ENCODE results near the gene LIN28B. TPM values are rescaled to one million over a fixed set of nuclear protein-coding genes. Genes with fewer than 3 reads are reported as not detected.
"Not testable (repeated sequence)": the region's sequence is repeated elsewhere in the genome, so short reads cannot be mapped to it uniquely, and the experiment has no call there.

LIN28B gene
- polyA plus RNA-seq, 3 donors: not detected

DNA sequence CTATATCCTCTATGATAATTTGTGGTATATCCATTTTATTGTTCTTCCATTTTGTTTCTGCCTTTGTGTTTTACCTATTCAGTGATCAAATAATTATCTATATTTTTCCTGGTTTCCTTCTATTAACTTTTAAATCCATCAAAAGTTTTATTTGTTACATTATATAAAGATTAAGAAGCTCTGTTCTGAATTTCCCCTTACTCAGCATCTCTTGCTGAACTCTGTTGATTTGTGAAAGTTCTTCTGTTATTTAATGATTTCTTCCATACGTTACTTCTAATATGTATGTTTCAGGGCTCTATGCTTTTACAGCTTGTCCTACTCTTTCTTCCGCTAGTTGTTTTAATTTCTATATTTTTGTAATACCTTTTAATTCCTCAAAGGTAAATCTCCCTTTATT lies 87.1 kb downstream of the LIN28B start:
- H3K27ac ChIP-seq (ENCODE audit: low read depth, low read length): no peak overlapping the region
- WGBS, 3 donors: 90 to 95% (median 92%) methylated on average over 2 of the region's 2 CpGs

DNA sequence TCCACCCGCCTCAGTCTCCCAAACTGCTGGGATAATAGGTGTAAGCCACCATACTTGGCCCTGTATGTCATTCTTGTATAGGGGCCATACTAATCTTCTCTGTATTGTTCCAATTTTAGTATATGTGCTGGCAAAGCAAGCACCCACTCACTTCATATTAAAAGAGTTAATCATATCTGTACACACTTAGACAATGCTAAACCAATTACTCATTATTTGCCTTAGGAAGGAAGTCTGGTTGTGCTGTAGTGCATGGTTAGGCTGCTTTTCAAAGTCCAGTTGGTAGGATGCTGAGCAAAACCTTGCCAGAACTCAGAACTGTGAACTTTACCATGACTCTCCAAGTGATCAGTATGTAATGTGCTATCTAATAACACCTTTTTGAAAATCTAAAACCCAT lies 88.6 kb downstream of the LIN28B start:
- H3K27ac ChIP-seq (ENCODE audit: low read depth, low read length): no peak overlapping the region
- 94 to 97% (median 95%) methylated on average over 1 of the region's 1 CpG for WGBS, 3 donors

DNA sequence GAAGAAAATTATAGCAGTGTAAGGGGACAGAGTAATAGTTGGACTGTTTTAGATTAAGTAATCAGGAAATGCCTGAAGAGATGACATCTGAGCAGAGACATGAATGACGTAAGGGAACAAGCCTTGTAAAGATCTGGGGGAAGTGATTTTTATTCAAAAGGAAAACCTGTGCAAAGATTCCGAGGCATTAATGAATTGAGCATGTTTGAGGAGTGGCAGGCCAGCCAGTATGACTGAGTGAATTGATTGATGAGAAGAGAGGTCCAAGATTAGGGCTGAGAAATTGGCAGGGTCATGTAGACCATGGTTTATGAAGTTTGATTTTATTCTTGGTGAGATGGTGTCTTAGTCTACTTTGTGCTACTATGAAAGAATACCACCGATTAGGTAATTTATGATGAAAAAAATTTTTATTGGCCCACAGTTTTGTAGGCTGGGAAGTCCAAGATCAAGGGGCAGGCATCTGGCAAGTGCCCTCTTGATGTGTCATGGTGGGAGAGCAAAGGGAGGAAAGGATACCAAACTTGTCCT lies 95.1 kb downstream of the LIN28B start:
- H3K27ac ChIP-seq (ENCODE audit: low read depth, low read length): no peak overlapping the region
- 63 to 69% (median 63%) methylated on average over 3 of the region's 3 CpGs for WGBS, 3 donors

DNA sequence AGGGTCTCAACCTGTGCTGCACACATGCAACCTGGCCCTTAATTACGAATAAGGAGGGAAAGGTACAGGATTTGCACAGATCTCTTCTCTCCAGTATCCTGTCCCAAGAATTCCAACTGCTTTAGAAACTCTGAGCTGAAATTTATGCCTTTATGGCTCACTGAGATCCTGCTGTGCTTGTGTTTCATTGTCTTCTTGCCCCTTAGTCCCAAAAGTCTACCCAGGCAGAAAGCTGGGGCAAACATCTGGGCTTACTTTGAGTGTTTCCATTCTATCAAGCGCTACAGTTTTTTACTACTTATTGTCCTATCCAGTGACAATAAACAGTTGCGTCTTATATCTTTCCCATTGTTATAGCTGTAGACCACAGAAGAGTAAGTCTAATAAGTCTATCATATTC lies 99.7 kb downstream of the LIN28B start:
- 85 to 92% (median 87%) methylated on average over 3 of the region's 3 CpGs for WGBS, 3 donors
- no peak overlapping the region for H3K27ac ChIP-seq (ENCODE audit: low read depth, low read length)

DNA sequence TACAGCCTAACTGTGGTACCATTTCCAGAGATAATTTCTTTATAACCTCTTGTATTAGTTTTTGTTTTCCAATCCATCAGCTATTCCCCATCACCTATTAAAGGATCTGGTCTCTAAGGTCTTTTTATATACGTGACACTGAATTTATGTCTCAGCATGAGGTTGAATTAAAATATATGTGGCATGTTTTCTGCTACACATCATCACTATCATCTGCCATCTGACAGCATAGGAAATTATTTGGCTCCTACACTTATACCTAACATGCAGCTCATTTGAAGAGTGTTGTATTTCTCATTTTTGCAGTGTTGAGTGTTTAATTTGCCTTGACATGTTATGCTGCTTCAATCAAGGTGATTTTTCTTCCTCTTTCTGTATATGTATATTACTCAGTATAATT lies 100.3 kb downstream of the LIN28B start:
- WGBS, 3 donors: 82 to 88% (median 84%) methylated on average over 1 of the region's 1 CpG
- H3K27ac ChIP-seq (ENCODE audit: low read depth, low read length): no peak overlapping the region

DNA sequence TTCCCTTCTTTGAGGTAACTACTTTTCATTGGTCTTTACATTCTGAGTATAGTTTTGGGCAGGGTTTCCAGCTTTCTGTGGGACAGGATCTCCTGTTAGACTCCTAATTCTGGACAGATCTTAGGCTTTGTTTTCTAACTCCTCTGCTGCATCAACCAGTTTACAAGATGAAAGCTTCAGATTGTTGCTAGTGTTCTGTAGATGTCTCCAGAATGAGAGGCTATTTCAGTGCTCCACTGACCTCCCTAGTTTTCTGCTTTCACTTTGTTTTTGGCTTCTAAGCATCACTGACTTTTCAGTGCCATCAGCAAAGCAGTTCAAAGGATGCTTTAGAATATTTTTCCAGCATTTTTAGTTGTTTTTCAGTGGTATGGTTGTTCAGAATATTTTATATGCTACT lies 101.4 kb downstream of the LIN28B start:
- H3K27ac ChIP-seq (ENCODE audit: low read depth, low read length): no peak overlapping the region

DNA sequence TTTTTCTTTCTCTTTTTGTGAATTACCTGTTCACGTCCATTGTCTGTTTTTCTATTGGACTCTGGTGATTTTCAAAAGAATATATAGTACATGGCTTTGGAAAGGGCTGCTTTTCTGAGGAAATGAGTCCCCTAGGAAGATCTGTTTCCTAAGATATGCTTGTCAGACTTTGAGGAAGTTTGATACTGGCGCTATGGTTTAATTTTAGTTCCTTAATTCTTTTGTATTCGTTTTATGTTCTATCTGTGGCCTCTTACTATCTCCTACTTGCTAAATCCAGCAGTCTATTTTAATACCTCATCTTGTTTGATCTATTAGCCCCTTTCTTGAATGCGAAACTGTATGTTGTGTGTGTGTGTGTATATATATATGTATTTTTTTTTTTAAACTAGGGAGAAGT lies 101.9 kb downstream of the LIN28B start:
- no peak overlapping the region for H3K27ac ChIP-seq (ENCODE audit: low read depth, low read length)
- 27 to 65% (median 40%) methylated on average over 4 of the region's 4 CpGs for WGBS, 3 donors

DNA sequence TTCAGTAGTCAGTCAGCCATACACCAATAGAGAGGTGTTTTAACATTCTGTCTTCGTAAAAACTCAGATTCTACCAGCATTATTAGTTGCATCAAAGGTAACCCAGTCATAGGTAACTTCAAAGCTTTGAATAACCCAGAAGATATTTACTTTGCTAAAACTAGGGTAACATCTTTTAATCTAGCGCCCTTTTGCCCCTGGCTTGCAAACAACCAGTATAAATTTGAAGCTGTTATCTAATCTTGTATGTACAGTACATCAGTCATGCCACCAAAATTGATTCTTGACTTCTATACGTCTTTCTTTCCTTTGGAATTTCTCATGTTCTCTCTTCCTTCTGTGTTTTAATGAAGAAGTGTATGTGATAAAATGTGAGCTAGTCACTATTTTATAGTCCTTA lies 109.3 kb downstream of the LIN28B start:
- 30 to 77% (median 71%) methylated on average over 3 of the region's 3 CpGs for WGBS, 3 donors
- H3K27ac ChIP-seq (ENCODE audit: low read depth, low read length): no peak overlapping the region

DNA sequence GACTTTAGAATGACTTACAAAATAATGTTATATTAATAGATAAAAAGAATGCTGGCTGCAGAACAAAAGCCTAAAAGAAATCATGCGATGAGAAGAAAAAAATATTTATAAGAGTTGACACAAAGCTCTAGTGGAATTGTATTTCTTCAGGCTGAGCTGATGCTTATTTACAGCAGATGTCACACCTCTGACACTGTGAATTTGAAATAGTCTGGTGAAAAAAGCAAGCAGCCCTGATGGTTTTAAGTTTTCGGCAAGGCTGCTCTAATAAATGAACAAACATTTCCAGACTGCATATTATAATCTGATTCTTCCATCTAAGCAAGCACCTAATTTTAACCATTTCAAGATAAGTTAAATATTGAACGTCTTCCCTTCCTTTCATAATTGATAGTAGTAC lies 109.9 kb downstream of the LIN28B start:
- WGBS, 3 donors: 34 to 67% (median 61%) methylated on average over 3 of the region's 3 CpGs
- no peak overlapping the region for H3K27ac ChIP-seq (ENCODE audit: low read depth, low read length)

DNA sequence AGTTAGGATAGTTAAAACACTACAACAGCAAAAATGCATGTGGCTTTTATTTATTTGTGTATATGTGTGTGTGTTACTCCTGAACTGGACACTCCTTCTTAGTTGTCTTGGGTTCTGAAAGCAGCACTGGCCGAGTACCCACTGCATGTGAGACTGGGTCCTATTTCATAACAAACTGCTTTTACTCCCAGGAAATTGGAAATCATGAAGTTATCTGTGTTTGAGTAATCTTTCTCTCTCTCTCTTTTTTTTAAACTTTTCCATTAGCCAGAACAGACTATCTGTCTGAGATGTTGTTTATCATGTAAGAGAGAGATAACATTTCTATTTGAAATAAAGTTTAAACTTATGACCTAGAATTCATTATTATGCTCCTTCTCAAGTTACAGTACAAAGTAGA lies 110.4 kb downstream of the LIN28B start:
- WGBS, 3 donors: 13 to 30% (median 30%) methylated on average over 1 of the region's 1 CpG
- no peak overlapping the region for H3K27ac ChIP-seq (ENCODE audit: low read depth, low read length)

DNA sequence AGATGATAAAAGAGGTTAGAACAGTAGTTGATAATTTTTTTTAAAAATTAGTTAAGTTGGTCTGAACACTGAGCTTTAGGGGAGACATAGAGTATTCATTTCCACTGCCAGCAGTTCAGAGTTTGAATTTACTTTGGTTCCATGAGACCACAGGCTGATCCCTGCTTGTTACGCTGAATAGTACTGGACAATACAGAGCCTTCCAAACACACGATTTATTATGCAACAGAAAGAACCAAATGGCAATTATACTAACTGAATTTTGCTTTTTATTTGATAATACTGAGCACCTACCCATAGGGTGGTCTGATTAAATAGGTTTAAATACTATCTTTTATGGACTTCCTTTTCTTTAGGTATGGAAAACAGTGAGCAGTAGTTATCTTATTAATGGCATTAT lies 111.5 kb downstream of the LIN28B start:
- H3K27ac ChIP-seq (ENCODE audit: low read depth, low read length): no peak overlapping the region
- 63 to 80% (median 76%) methylated on average over 2 of the region's 2 CpGs for WGBS, 3 donors

DNA sequence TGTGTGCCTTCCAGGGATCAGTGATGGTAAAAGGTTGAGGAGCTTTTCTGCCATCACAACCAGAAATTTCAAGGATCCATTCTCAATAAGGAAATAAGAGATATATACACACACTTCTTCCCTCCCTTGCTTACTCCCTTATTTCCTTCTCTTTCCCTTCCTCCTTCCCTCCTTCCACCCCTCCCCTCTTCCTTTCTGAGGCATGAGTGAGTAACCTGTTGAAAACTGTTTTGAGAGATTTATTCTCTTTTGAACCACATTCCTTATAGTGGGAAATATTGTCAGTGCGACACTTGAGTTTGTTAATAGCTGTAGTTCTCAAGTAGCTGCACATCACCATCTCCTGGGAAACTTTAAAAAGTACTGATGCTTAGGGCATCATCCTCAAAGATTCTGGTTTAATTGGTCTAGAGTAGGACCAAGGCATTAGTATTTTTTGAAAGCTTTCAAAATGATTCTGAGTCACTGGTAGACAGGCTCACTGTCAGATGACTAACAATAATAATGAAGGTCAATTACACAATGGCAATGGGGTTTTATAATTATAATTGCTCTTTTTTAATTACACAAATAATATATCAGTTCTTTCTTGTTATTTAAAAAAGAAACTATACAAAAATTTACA lies 113.0 kb downstream of the LIN28B start:
- H3K27ac ChIP-seq (ENCODE audit: low read depth, low read length): no peak overlapping the region
- 84 to 100% (median 94%) methylated on average over 1 of the region's 1 CpG for WGBS, 3 donors

DNA sequence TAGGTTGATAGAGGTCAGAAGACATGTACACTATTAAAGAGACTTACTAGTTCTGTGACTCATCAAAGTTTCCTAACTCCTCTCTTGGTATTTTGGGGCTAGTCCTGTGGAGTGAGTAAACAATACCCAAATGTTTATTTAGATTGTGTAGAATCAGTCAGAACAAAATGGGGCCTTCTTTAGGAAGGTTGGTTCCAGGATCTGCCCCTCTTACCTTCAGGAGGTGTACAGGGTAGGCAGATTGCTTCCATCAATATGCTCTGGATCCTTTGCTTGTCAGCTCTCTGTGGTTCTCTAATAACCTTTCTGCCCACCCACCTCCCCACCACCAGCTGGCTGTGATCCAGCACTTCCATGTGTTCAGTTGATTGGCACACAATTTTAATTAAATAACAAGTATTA lies 115.9 kb downstream of the LIN28B start:
- H3K27ac ChIP-seq (ENCODE audit: low read depth, low read length): no peak overlapping the region

DNA sequence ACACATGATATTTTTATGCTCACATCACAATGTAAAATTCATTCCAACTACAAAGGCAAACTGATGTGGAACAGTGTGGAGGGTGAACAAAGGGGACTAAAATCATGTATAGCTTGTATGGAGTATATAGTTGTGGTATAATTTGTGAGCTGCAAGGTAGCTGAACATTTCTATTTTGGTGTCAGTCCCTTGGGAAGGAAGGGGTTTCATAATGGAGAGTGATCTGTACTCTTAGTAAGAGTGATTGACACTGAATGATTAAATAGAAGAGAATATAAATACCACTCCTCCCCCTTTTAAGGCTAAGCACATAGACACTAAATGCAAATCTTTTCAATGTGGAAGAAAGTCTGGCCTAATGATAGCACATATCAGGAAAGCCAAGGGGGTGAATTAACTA lies 118.3 kb downstream of the LIN28B start:
- no peak overlapping the region for H3K27ac ChIP-seq (ENCODE audit: low read depth, low read length)

DNA sequence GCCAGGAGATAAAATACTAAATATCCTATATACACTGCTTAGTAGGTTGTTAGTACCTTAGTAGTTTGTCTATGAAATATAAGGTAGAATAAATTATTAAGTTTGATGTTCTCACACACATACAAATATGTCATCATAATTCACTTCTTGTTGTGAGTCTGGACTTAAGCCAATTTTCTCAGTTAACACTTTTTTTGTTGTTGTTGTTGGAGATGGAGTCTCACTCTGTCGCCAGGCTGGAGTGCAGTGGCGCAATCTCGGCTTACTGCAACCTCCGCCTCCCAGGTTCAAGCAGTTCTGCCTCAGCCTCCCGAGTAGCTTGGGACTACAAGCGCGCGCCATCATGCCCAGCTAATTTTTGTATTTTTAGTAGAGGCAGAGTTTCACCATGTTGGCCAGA lies 119.5 kb downstream of the LIN28B start:
- WGBS, 3 donors: 82 to 84% (median 83%) methylated on average over 8 of the region's 8 CpGs
- H3K27ac ChIP-seq (ENCODE audit: low read depth, low read length): not testable (repeated sequence)

DNA sequence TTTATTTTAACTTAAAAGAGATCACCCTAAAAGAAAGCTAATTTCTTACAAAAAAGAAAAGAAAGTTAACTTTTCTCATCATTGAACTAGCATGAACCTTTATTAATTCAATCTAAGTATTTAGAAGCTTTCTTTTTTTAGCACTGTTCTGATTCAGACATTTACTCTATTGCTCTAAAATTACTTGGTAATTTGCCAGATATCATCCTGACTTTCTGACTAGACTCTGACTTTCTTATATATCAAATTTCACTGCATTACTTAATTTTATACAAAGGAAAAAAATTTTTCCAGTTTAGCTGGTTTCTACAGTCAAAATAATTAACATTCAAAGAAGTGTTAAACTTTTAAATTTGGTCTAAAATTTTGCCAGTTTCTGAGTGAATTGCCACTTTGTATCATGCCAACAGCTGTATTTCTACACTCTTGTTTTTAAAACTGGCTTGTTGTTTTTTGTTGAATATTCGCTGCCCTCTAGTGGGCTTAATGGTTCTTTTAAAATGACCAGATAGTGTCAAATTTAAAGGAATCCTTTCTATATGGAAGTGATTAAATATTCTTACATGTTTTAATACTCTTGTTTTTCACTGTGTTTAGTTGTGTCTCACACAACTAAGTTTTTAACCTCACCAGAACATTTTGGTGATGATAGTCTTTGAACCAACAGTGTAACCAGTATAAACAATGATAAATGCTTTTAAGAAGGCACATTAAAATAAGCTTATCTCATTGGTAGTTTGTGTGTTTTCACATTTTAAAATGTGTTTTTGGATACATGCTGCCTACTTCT lies 120.9 kb downstream of the LIN28B start:
- WGBS, 3 donors: 0 to 6% (median 5%) methylated on average over 1 of the region's 1 CpG
- H3K27ac ChIP-seq (ENCODE audit: low read depth, low read length): no peak overlapping the region

DNA sequence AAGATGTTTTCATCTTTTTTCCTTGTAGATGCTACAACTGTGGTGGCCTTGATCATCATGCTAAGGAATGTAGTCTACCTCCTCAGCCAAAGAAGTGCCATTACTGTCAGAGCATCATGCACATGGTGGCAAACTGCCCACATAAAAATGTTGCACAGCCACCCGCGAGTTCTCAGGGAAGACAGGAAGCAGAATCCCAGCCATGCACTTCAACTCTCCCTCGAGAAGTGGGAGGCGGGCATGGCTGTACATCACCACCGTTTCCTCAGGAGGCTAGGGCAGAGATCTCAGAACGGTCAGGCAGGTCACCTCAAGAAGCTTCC lies 121.4 kb downstream of the LIN28B start:
- WGBS, 3 donors: 45 to 57% (median 47%) methylated on average over 6 of the region's 6 CpGs

DNA sequence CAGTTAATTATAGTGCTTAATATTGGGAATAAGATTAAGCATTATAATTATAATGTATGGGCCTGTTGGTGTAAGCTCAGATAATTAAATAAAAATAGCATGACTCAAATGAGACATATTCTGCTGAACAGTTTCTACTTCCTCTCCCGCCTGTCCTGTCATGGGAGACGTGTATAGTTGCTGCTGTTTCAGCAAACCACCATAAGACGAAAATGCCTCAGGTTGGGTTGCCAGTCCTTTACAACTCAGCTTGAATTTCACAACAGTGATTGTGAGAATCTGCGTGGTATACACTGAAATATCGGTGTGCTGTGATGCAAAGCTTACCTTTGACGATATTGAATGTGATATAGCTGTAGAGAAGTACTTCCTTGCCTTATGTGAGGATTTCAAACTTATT lies 123.4 kb downstream of the LIN28B start:
- WGBS, 3 donors: 60 to 78% (median 68%) methylated on average over 6 of the region's 6 CpGs

More for the DNA sequence above, 121.4 kb downstream of the LIN28B start:
- H3K27ac ChIP-seq (ENCODE audit: low read depth, low read length): no peak overlapping the region

DNA sequence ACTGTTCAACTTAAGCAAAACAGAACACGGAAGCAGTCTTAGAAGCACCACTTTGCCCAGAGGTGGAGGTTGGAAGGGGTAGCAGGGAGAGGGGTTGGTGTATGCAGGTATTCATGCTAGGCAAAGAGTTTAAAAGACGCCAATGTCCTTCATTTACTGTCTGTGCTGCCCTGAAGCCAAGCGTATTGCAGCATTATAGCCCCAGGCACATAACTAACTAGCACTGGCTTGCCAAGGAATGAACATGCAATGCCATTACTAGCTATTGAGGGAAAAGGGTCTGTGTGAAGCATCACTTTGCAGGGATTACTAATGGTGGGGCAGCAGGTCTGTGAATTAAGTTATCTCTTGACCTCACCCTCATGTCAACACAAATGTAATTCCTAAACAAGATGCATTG lies 124.8 kb downstream of the LIN28B start:
- not testable (repeated sequence) for H3K27ac ChIP-seq (ENCODE audit: low read depth, low read length)
- WGBS, 3 donors: 53 to 64% (median 60%) methylated on average over 3 of the region's 3 CpGs

More for the DNA sequence above, 123.4 kb downstream of the LIN28B start:
- H3K27ac ChIP-seq (ENCODE audit: low read depth, low read length): no peak overlapping the region

DNA sequence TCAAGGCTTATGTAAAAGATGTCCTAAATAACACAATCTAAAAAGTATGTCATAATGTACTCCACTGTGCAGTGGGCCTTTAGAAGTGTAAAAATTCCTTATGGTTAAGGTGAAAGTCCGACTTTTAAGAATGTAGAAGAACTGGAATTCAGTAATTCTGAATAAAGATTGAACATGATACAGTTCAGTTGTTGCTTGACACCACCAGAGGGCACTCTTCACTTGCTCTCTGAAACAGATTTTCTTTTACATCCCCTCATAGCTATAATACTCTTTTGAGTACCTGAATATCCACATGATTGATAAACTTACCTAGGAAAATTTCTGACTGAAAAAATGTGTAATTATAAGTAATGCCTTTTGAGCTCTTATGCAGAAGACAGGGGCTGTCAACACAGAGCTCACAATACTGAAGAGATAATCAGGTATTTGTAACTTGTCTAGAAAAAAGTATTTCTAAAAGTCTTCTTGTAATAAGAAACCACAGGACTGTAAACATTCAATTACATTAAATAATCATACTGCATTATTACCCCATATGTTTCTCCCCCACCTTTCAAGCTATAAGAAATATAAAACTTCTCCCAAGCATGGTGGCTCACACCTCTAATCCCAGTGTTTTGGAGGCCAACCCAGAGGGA lies 130.8 kb downstream of the LIN28B start:
- 0 to 3% (median 2%) methylated on average over 1 of the region's 1 CpG for WGBS, 3 donors
- no peak overlapping the region for H3K27ac ChIP-seq (ENCODE audit: low read depth, low read length)

Data from adipose tissue (tissue), 3 donors.